OCI-LY7 (cell line): ENCODE measurements around the gene C11orf58. TPM values are rescaled to one million over a fixed set of nuclear protein-coding genes. Genes with fewer than 3 reads are reported as not detected.

Source experiments
- BruUV-seq: library from RNA; stranded (reverse); fragments of 400-500 nt; replicated peaks from 2 replicates; lab custom pipeline; 2021; lab: Mats Ljungman, UMichigan
- CTCF ChIA-PET: fragments of 300-600 bp; sonication (Branson Sonifier 250); formaldehyde crosslinking; loops from one replicate; lab custom pipeline; 2022; ENCODE audit warnings: antibody characterized with exemption; ENCODE audit not compliant: unreplicated experiment; lab: Charles Lee
- POLR2A ChIA-PET: fragments of 300-600 bp; sonication (Branson Sonifier 250); formaldehyde crosslinking; loops from one replicate; lab custom pipeline; 2022; ENCODE audit warnings: antibody characterized with exemption; lab: Charles Lee
- DNase-seq: peaks from one replicate; pipeline ENCODE4 v3.0.0-alpha.2; 2015; ENCODE audit warnings: low spot score
- H2AFZ ChIP-seq: fragments of 200-600 bp; sonication (generic), shearing (Covaris generic); 2 replicates; pipeline ENCODE4 v1.6.1; 2014; ENCODE audit warnings: mild to moderate bottlenecking, antibody characterized with exemption, low read length, moderate library complexity
- H3K27ac ChIP-seq: fragments of 200-600 bp; sonication (generic); 2 replicates; pipeline ENCODE4 v1.5.1; 2014; ENCODE audit warnings: mixed run types, low read depth, mild to moderate bottlenecking, moderate library complexity, low read length, inconsistent platforms; ENCODE audit not compliant: poor library complexity, severe bottlenecking
- H3K36me3 ChIP-seq: fragments of 200-600 bp; sonication (generic); 2 replicates; pipeline ENCODE4 v1.6.1; 2014; ENCODE audit warnings: mild to moderate bottlenecking, antibody characterized with exemption, low read length, moderate library complexity, mixed read lengths; ENCODE audit not compliant: insufficient read depth
- H3K4me1 ChIP-seq: fragments of 200-600 bp; sonication (generic); 2 replicates; pipeline ENCODE4 v1.5.1; 2014; ENCODE audit warnings: mild to moderate bottlenecking, low read length; ENCODE audit not compliant: insufficient read depth, poor library complexity, severe bottlenecking
- H3K4me2 ChIP-seq: fragments of 200-600 bp; sonication (generic); 2 replicates; pipeline ENCODE4 v1.6.1; 2014; ENCODE audit warnings: mild to moderate bottlenecking, low read length
- H3K4me3 ChIP-seq: fragments of 200-600 bp; sonication (generic); 2 replicates; pipeline ENCODE4 v1.5.1; 2014; ENCODE audit warnings: mild to moderate bottlenecking, low read depth, low read length; ENCODE audit not compliant: poor library complexity, severe bottlenecking
- H3K79me2 ChIP-seq: fragments of 200-600 bp; sonication (generic); 2 replicates; pipeline ENCODE4 v1.6.1; 2016; ENCODE audit warnings: low read depth, mild to moderate bottlenecking, low read length, moderate library complexity, mixed read lengths; ENCODE audit not compliant: insufficient read depth
- H3K9me2 ChIP-seq: fragments of 200-600 bp; sonication (generic); 2 replicates; pipeline ENCODE4 v1.6.1; 2016; ENCODE audit warnings: mild to moderate bottlenecking, low read length, mixed read lengths; ENCODE audit not compliant: insufficient read depth
- H3K9me3 ChIP-seq: fragments of 200-600 bp; sonication (generic); 2 replicates; pipeline ENCODE4 v1.6.1; 2014; ENCODE audit warnings: mild to moderate bottlenecking, mixed run types, low read length, mixed read lengths
- H4K20me1 ChIP-seq: fragments of 200-600 bp; sonication (generic); 2 replicates; pipeline ENCODE4 v1.6.1; 2014; ENCODE audit warnings: mild to moderate bottlenecking, antibody characterized with exemption, low read length, moderate library complexity, mixed read lengths; ENCODE audit not compliant: insufficient read depth
- CTCF ChIP-seq: fragments of 200-600 bp; sonication (generic); conservative IDR thresholded peaks from 2 replicates; pipeline ENCODE4 v1.5.1; 2014; ENCODE audit warnings: mild to moderate bottlenecking, antibody characterized with exemption, low read length, moderate library complexity, mixed read lengths
- EZH2phosphoT487 ChIP-seq: fragments of 200-600 bp; sonication (generic); IDR thresholded peaks from 2 replicates; pipeline ENCODE4 v1.6.1; 2018; ENCODE audit warnings: low read depth, borderline replicate concordance, mild to moderate bottlenecking, mixed run types, antibody characterized with exemption, low read length, moderate library complexity, mixed read lengths
- intact Hi-C: fragments of 100-400 bp; cut with micrococcal nuclease; formaldehyde crosslinking; loops from one replicate; pipeline ENCODE4 v1.10.0; 2022; ENCODE audit not compliant: unreplicated experiment
- total RNA-seq, 2 experiments: library from RNA; depleted of rRNA in 1 of 2; stranded (reverse); fragments of >200 nt in 1 of 2; shearing (Covaris generic) in 1 of 2; gene quantifications; 2 replicates each; pipeline ENCODE4 v1.2.3, GENCODE V29; 2014 to 2022

Gene C11orf58
- total RNA-seq, 2 experiments from 2014 or later, result 118 to 146 TPM

- intact Hi-C loops, result no loop called here
- Histone ChIP-seq H4K20me1 (no peaks in the 10 kb centered on the region; the same call in 1 of the 2 replicates), H2AFZ (no peak overlapping the region), H3K4me2 (no peak overlapping the region), H3K9me3 (no peaks in the 10 kb centered on the region), H3K4me3 (no peak overlapping the region), H3K9me2 (no peaks in the 10 kb centered on the region), H3K4me1 (no peaks in the 10 kb centered on the region), H3K79me2 (no peaks in the 10 kb centered on the region), H3K36me3 (no peaks in the 10 kb centered on the region), H3K27ac (no peak overlapping the region)
- TF ChIP-seq EZH2phosphoT487, result no peak
- no peak for TF ChIP-seq CTCF
- ChIA-PET POLR2A (no interaction called here), CTCF (no interaction called here)
- BruUV-seq, result no TSS peak
- DNase-seq, result no peak
Observed at GRCh38 chr11:16770016-16770415, 31.6 kb downstream of the C11orf58 start.

- no peaks in the 10 kb centered on the region for H3K36me3 ChIP-seq
- DNase-seq, result no peak
- CTCF ChIA-PET, result no interaction called here
- no peak for TF ChIP-seq CTCF
- TF ChIP-seq EZH2phosphoT487, result no peak
- no peak overlapping the region for H3K4me3 ChIP-seq
- no peak overlapping the region for H3K4me2 ChIP-seq
- no peaks in the 10 kb centered on the region for H3K4me1 ChIP-seq
- H4K20me1 ChIP-seq, result no peaks in the 10 kb centered on the region; the same call in 1 of the 2 replicates
- no TSS peak for BruUV-seq
- H3K27ac ChIP-seq, result no peak overlapping the region
- POLR2A ChIA-PET, result no interaction called here
- no peaks in the 10 kb centered on the region for H3K9me2 ChIP-seq
- H2AFZ ChIP-seq, result no peak overlapping the region
- no peaks in the 10 kb centered on the region for H3K79me2 ChIP-seq
- intact Hi-C loops, result no loop called here
- H3K9me3 ChIP-seq, result no peaks in the 10 kb centered on the region
Observed at GRCh38 chr11:16771350-16772140, 33.1 kb downstream of the C11orf58 start.

- ChIA-PET CTCF (no interaction called here), POLR2A (no interaction called here)
- no peaks in the 10 kb centered on the region for H3K9me3 ChIP-seq
- no peaks in the 10 kb centered on the region; the same call in 1 of the 2 replicates for H4K20me1 ChIP-seq
- H3K4me1 ChIP-seq, result no peaks in the 10 kb centered on the region
- intact Hi-C loops, result no loop called here
- no peaks in the 10 kb centered on the region for H3K79me2 ChIP-seq
- no TSS peak for BruUV-seq
- no peak overlapping the region for H3K27ac ChIP-seq
- no peak for DNase-seq
- no peak overlapping the region for H3K4me3 ChIP-seq
- no peak overlapping the region for H2AFZ ChIP-seq
- TF ChIP-seq EZH2phosphoT487 (no peak), CTCF (no peak)
- H3K36me3 ChIP-seq, result no peaks in the 10 kb centered on the region
- H3K4me2 ChIP-seq, result no peak overlapping the region
- H3K9me2 ChIP-seq, result no peaks in the 10 kb centered on the region
Observed at GRCh38 chr11:16772141-16772512, 33.7 kb downstream of the C11orf58 start.
